Heart left ventricle (tissue), 16 donors: ENCODE measurements around the gene FOXO6. TPM values are rescaled to one million over a fixed set of nuclear protein-coding genes. Genes with fewer than 3 reads are reported as not detected.
"Not testable (repeated sequence)": the region's sequence is repeated elsewhere in the genome, so short reads cannot be mapped to it uniquely, and the experiment has no call there.

Experiments
- ATAC-seq, 4 donors: fragments of 200-7000 bp; cut with Tn5 transposase; one replicate each; pipeline ENCODE4 v1.9.1; 2020 to 2022; ENCODE audit warnings: moderate library complexity in 4 of 4, mild to moderate bottlenecking in 3 of 4, moderate number of reproducible peaks in 1 of 4
- DNase-seq, 5 donors: peaks; one replicate each; pipeline ENCODE4 v3.0.0-alpha.2; 2020
- H3K27ac ChIP-seq, 12 donors: fragments of 200-600 bp; sonication (generic) in 4 of 12; one replicate each; pipeline versions ENCODE4 v1.5.0 to v1.8.0; 2016 to 2022; ENCODE audit warnings: mild to moderate bottlenecking in 2 of 12
- H3K27me3 ChIP-seq, 9 donors: fragments of 200-600 bp; sonication (generic) in 2 of 9; one replicate each; pipeline versions ENCODE4 v1.5.1 to v1.8.0; 2016 to 2022; ENCODE audit warnings: mild to moderate bottlenecking in 3 of 9
- H3K36me3 ChIP-seq, 9 donors: fragments of 200-600 bp; sonication (generic) in 2 of 9; one replicate each; pipeline versions ENCODE4 v1.5.0 to v1.8.0; 2018 to 2022; ENCODE audit warnings: mild to moderate bottlenecking in 2 of 9
- H3K4me1 ChIP-seq, 12 donors: fragments of 200-600 bp; sonication (generic) in 4 of 12; one replicate each; pipeline versions ENCODE4 v1.5.0 to v1.8.0; 2016 to 2022; ENCODE audit warnings: mild to moderate bottlenecking in 3 of 12
- H3K4me3 ChIP-seq, 12 donors: fragments of 200-600 bp; sonication (generic) in 4 of 12; one replicate each; pipeline versions ENCODE4 v1.5.0 to v1.8.0; 2017 to 2022; ENCODE audit warnings: mild to moderate bottlenecking in 9 of 12, moderate library complexity in 4 of 12
- H3K9me3 ChIP-seq, 12 donors: fragments of 200-600 bp; sonication (generic) in 4 of 12; one replicate each; pipeline versions ENCODE4 v1.5.0 to v1.8.0; 2016 to 2022; ENCODE audit warnings: mild to moderate bottlenecking in 1 of 12
- POLR2A ChIP-seq, 2 donors: fragments of 450-650 bp; IDR thresholded peaks; one replicate each; pipeline ENCODE4 v1.6.1; 2017; ENCODE audit warnings: antibody characterized with exemption in 2 of 2, mild to moderate bottlenecking in 2 of 2, moderate library complexity in 2 of 2
- WGBS, 4 donors: extraction: QIAGEN DNeasy Blood & Tissue Kit in 2 of 4; methylation state at CpG; one replicate each; pipeline versions ENCODE4 v1.1.5 to v1.1.7; 2013 to 2018; 5-methylcytosine and 5-hydroxymethylcytosine counted together
- intact Hi-C, 10 donors: fragments of 100-400 bp; cut with DNase I; formaldehyde crosslinking; loops; one replicate each; pipeline versions ENCODE4 v1.11.1 to v1.14.2; 2022
- polyA plus RNA-seq, 2 donors: library from polyadenylated mRNA; stranded (reverse); fragments of 200-250 nt; gene quantifications; one replicate each; pipeline ENCODE4 v1.2.3, GENCODE V29; 2013
- total RNA-seq, 9 donors: library from RNA; depleted of rRNA in 2 of 9; stranded (reverse); fragments of >200 nt in 2 of 9; fragmentation: NEBNext Ultra II Directional in 3 of 9; extraction: Animal tissue kit (Norgen Biotek cat#: 25700) in 3 of 9; gene quantifications; one replicate each; pipeline versions ENCODE4 v1.1.0 to v1.2.4, GENCODE V29; 2016 to 2023
- TF ChIP-seq, protein P1 (sequence below), 12 donors: fragments of 200-600 bp; sonication (generic) in 4 of 12; IDR thresholded peaks; one replicate each; pipeline versions ENCODE4 v1.5.0 to v1.8.0; 2018 to 2022; ENCODE audit warnings: antibody characterized with exemption in 12 of 12, mild to moderate bottlenecking in 5 of 12
- donor health status: ischemic (EF 13 %, LVEDD 7.1; RV severe dilation, severe dysfunction).
- donor health status: healthy with polysubstance abuse.
- donor health status: DM: no; HTN: yes; CAD: no.
- donor health status: DM: no; HTN: no; CAD: no.
- donor health status: ischemic (EF 25% LVEDD 6.9; RV normal size, moderate dysfunction).
- donor health status: ischemic (EF 25% LVEDD 5.7; RV mildly dilated, moderate dysfunction).
- donor health status: healthy.
- donor health status: DM: yes; HTN: yes; CAD: no.
- donor health status: ischemic (EF 35%, LVEDD 5.7; RV mildly dilated, moderate dysfunction).
- donor health status: nonischemic (EF 11% LVEDD 7.7; RV severe dilation, severe dysfunction).
- donor health status: DM: yes; HTN: yes; CAD: no.
- donor health status: PGD.
- donor health status: ischemic (EF 29% LVEDD 5.4; RV normal size, mild dysfunction).
- donor health status: nonischemic (EF 23%, LVEDD 6.1; RV moderate dilation, normal function).

Gene FOXO6
- total and polyA plus RNA-seq, 11 donors = 0.69 to 4.8 (median 1.4) TPM

DNA sequence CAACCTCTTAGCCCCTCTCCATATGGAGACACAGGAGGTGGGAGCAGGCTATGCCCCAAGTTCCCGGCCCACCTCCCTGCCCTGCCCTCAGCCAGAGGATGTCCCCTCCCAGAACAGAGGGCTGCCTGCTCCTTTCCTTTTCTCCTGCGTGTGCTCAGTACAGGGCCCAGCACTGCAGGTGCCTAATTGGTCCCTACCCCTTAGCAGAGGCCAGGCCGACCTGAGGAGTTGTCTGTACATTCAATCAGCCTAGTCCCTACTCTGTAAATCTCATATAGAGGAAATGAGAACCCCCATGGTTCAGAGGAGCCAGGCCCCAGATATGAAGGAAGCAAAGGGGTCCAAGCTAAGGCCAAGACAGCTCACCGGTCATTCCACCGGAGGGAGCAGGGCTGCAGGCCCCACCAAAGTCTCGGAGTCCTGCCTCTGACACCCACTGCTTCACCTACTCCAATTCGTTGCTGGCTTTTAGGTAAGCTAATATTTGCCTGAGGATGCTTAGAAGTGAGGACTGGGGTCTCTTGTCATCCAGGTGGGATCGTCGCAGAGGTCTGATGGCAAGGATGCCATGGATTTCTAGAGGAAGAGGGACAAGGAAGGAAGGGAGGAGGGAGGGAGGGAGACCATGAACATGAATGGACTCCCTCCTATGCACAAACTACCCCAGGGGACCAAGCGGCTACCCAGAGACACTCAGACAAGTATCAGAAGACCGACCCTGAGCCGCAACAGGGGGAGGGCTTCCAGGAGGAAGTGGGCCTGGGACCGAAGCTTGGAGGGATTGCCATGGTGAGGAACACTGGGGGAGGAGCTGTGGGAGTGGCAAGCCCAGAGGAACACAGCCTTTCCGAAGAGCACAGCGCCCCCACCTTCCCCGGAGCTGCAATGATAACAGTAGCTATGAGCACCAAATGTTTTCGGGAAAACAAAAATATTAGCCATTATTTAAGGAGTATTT lies 30.4 kb upstream of the FOXO6 start:
- no peak overlapping the region for H3K4me3 ChIP-seq
- H3K27ac ChIP-seq = no peak overlapping the region
- intact Hi-C loops = no loop called here
- H3K4me1 ChIP-seq = peaks cover 0 to 4% (median 0%) of the 10 kb centered on the region in 12 donors
- H3K27me3 ChIP-seq = no peaks in the 10 kb centered on the region
- H3K9me3 ChIP-seq = peaks cover 0 to 7% (median 0%) of the 10 kb centered on the region in 12 donors
- TF ChIP-seq POLR2A (IDR thresholded peaks at IDR 0.05) = no peak
- TF ChIP-seq, protein P1, sequence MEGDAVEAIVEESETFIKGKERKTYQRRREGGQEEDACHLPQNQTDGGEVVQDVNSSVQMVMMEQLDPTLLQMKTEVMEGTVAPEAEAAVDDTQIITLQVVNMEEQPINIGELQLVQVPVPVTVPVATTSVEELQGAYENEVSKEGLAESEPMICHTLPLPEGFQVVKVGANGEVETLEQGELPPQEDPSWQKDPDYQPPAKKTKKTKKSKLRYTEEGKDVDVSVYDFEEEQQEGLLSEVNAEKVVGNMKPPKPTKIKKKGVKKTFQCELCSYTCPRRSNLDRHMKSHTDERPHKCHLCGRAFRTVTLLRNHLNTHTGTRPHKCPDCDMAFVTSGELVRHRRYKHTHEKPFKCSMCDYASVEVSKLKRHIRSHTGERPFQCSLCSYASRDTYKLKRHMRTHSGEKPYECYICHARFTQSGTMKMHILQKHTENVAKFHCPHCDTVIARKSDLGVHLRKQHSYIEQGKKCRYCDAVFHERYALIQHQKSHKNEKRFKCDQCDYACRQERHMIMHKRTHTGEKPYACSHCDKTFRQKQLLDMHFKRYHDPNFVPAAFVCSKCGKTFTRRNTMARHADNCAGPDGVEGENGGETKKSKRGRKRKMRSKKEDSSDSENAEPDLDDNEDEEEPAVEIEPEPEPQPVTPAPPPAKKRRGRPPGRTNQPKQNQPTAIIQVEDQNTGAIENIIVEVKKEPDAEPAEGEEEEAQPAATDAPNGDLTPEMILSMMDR (IDR thresholded peaks at IDR 0.05) = no peak
- WGBS, 4 donors = 53 to 60% (median 57%) methylated on average over 16 to 17 of the region's 17 CpGs
- no peak for DNase-seq
- peak in 1 of 4 donors; percentile 22 for ATAC-seq
- no peaks in the 10 kb centered on the region for H3K36me3 ChIP-seq

DNA sequence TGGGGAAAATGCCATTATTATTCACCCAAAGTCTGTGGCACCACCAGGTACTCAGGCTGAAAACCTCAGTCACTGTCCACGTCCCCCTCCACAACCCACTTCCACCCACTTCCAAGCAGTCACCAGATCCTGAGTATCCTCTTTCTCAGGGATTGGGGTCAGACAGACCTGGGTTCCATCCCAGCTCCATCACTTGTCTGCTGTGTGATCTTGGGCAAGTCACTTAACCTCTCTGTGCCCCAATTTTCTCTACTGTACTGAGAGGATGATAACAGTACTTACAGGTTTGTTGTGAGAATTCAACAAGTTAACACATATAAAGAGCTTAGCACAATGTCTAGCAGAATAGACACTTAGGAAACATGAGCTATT lies 29.7 kb upstream of the FOXO6 start:
- 49 to 86% (median 80%) methylated on average over 1 of the region's 1 CpG for WGBS, 4 donors
- Histone ChIP-seq H3K27ac (no peak overlapping the region), H3K4me3 (no peak overlapping the region), H3K36me3 (no peaks in the 10 kb centered on the region), H3K9me3 (peaks cover 0 to 7% (median 0%) of the 10 kb centered on the region in 12 donors), H3K4me1 (peaks cover 0 to 4% (median 0%) of the 10 kb centered on the region in 12 donors), H3K27me3 (no peaks in the 10 kb centered on the region)
- TF ChIP-seq, protein P1 (IDR thresholded peaks at IDR 0.05) = no peak
- TF ChIP-seq POLR2A (IDR thresholded peaks at IDR 0.05) = no peak
- no peak for DNase-seq
- ATAC-seq = no peak
- intact Hi-C loops = no loop called here

DNA sequence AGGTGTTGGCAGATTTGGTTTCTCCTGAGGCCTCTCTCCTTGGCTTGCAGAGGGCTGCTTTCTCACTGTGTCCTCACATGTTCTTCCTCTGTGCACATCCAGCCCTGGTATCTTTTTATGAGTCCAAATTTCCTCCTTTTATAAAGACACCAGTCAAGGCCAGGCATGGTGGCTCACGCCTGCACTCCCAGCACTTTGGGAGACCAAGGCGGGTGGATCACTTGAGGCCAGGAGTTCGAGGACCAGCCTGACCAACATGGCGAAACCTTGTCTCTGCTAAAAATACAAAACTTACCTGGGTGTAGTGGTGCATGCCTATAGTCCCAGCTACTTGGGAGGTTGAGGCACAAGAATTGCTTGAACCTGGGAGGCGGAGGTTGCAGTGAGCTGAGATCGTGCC lies 29.1 kb upstream of the FOXO6 start:
- H3K36me3 ChIP-seq, H3K4me1 ChIP-seq, H3K4me3 ChIP-seq, ATAC-seq, H3K27me3 ChIP-seq, H3K27ac ChIP-seq, intact Hi-C loops, H3K9me3 ChIP-seq: not testable (repeated sequence)
- peak in 1 of 5 donors; percentile 4 for DNase-seq
- 89 to 97% (median 96%) methylated on average over 6 of the region's 6 CpGs for WGBS, 4 donors

DNA sequence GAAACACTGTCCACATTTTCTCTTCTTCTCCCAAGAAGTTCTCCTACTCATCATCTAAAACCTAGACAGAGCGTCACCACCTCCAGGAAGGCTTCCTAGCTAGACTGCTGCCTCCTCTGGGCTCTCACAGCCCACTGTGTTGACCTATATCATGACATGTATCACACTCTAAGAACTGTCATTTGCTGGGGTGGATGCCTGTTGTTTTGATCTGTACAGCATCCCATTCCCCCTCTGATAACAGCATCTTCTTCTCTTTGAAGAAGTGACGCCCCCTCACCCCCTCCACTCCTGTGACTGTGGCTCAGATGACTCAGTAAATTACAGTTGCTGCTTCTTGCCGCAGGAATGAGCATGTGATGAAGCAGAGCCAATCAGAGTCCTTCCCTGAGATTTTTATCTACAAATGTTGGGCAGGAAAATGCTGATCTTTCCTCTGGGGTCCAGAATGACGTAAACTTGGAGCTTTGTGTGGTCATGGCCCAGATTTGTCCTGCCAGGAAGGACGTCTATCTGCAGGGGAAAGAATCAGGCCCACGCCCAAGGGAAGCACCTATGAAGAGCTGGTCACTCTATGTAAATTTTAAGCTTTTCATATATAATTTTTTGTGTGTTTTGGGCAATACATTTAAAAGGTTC lies 28.0 kb upstream of the FOXO6 start:
- Histone ChIP-seq H3K27me3 (no peaks in the 10 kb centered on the region), H3K36me3 (no peaks in the 10 kb centered on the region), H3K27ac (no peak overlapping the region), H3K4me1 (peaks cover 0 to 4% (median 0%) of the 10 kb centered on the region in 12 donors), H3K4me3 (no peak overlapping the region), H3K9me3 (peaks cover 0 to 7% (median under 1%) of the 10 kb centered on the region in 12 donors)
- intact Hi-C loops = no loop called here
- WGBS, 4 donors = 47 to 58% (median 52%) methylated on average over 6 of the region's 6 CpGs
- TF ChIP-seq, protein P1 (IDR thresholded peaks at IDR 0.05) = no peak
- TF ChIP-seq POLR2A (IDR thresholded peaks at IDR 0.05) = no peak
- DNase-seq = peak in 1 of 5 donors; percentile 7
- ATAC-seq = no peak
